NCI-H510A treated with DMSO at 0.1 percent for 48 hours (cell line): Measurements from ENCODE around the gene EGF.
"Not testable (repeated sequence)": the region's sequence is repeated elsewhere in the genome, so short reads cannot be mapped to it uniquely, and the experiment has no call there.

ENCODE experiments used
- DNase-seq: peaks from one replicate; lab custom pipeline; 2025; lab: John Stamatoyannopoulos, UW

The EGF gene

GRCh38 chr4:110039164-110039563 is 126.5 kb downstream of the EGF start:
- DNase-seq, result not testable (repeated sequence)

- DNase-seq, result no peak
These were observed 129.1 kb downstream of the EGF start for GRCh38 chr4:110041735-110042134.

- no peak for DNase-seq
These were observed 130.1 kb downstream of the EGF start for GRCh38 chr4:110042545-110043517.

- DNase-seq, result no peak
These were observed 133.9 kb downstream of the EGF start for GRCh38 chr4:110046588-110047049.

- DNase-seq, result peak; percentile 10
These were observed 137.6 kb downstream of the EGF start for GRCh38 chr4:110049951-110050925.

GRCh38 chr4:110055158-110055768 is 142.6 kb downstream of the EGF start:
- no peak for DNase-seq

- no peak for DNase-seq
These were observed 146.0 kb downstream of the EGF start for GRCh38 chr4:110058677-110059076.

GRCh38 chr4:110059556-110060191 is 147.0 kb downstream of the EGF start:
- no peak for DNase-seq

- no peak for DNase-seq
These were observed 148.4 kb downstream of the EGF start for GRCh38 chr4:110061076-110061475.
